Mucosa of descending colon (tissue), 3 donors: ENCODE results near the gene WIPF3. TPM values are rescaled to one million over a fixed set of nuclear protein-coding genes. Genes with fewer than 3 reads are reported as not detected.

Experiments used
- ATAC-seq: fragments of 200-7000 bp; cut with Tn5 transposase; one replicate; pipeline ENCODE4 v1.9.1; 2020; ENCODE audit warnings: mild to moderate bottlenecking, moderate library complexity
- DNase-seq, 3 donors: peaks; one replicate each; pipeline ENCODE4 v3.0.0-alpha.2; 2020
- H3K36me3 ChIP-seq: fragments of 200-600 bp; one replicate; pipeline ENCODE4 v1.8.0; 2021; ENCODE audit warnings: low read depth, mild to moderate bottlenecking
- H3K4me1 ChIP-seq: fragments of 200-600 bp; one replicate; pipeline ENCODE4 v1.8.0; 2021; ENCODE audit warnings: low read depth, mild to moderate bottlenecking
- H3K4me3 ChIP-seq: fragments of 200-600 bp; one replicate; pipeline ENCODE4 v1.8.0; 2021; ENCODE audit warnings: mild to moderate bottlenecking
- H3K9me3 ChIP-seq: fragments of 200-600 bp; one replicate; pipeline ENCODE4 v1.8.0; 2021; ENCODE audit warnings: mild to moderate bottlenecking
- intact Hi-C, 2 donors: fragments of 100-400 bp; cut with DNase I in 1 of 2; cut with micrococcal nuclease in 1 of 2; formaldehyde crosslinking; loops; one replicate each; pipeline versions ENCODE4 v1.11.0 to v1.11.1; 2022; cut with DNase I, micrococcal nuclease
- total RNA-seq, 3 donors: library from RNA; stranded (reverse); fragmentation: NEBNext Ultra II Directional in 2 of 3; extraction: Animal tissue kit (Norgen Biotek cat#: 25700) in 2 of 3; gene quantifications; one replicate each; pipeline versions ENCODE4 v1.2.1 to v1.2.4, GENCODE V29; 2021 to 2023
- TF ChIP-seq, protein P1 (sequence below): fragments of 200-600 bp; IDR thresholded peaks from one replicate; pipeline ENCODE4 v1.8.0; 2022; ENCODE audit warnings: antibody characterized with exemption, mild to moderate bottlenecking
- donor health status: DM: no; HTN: no; CAD: no; lungs with moderate emphysema.
- donor health status: DM: no; HTN: no; CAD: no.
- donor health status: DM: no; HTN: yes; CAD: no.

Gene WIPF3
- total RNA-seq, 3 donors from 2014 or later = 0.89 to 2.2 (median 1.2) TPM

DNA sequence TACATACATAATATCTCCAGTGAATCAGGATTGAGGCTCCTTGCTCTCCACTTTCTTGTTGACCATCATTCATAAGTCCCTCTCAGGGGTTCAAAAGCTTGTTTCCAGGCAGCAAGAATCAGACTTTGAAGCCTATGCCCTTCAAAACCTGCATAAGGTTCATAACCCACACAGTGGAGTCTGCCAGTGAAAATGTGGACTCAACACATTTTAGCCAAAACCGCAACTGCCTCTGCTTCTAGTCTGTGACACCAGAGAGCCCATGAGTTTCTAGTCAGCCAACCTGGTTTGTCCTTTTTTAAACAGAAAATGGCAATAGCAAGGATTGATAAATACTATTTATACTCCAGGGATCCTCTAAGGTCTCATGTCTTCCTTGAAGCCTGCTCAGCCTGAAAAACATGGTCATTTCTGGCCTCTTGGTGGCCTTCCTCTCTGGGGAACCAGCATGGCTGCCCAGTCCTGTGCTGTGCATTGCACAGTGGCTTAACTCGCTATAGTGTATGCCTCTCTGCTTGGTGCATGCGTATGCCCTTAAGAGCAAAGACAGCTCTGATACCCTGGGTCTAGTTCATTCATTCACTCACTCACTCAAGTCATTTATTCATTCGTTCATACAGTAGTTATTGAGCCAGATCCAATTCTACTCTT lies 67.5 kb downstream of the WIPF3 start:
- ATAC-seq = no peak
- intact Hi-C loops = no loop called here
- Histone ChIP-seq H3K4me1 (no peaks in the 10 kb centered on the region), H3K9me3 (no peaks in the 10 kb centered on the region), H3K36me3 (no peaks in the 10 kb centered on the region), H3K4me3 (no peak overlapping the region)
- no peak for DNase-seq
- TF ChIP-seq, protein P1, sequence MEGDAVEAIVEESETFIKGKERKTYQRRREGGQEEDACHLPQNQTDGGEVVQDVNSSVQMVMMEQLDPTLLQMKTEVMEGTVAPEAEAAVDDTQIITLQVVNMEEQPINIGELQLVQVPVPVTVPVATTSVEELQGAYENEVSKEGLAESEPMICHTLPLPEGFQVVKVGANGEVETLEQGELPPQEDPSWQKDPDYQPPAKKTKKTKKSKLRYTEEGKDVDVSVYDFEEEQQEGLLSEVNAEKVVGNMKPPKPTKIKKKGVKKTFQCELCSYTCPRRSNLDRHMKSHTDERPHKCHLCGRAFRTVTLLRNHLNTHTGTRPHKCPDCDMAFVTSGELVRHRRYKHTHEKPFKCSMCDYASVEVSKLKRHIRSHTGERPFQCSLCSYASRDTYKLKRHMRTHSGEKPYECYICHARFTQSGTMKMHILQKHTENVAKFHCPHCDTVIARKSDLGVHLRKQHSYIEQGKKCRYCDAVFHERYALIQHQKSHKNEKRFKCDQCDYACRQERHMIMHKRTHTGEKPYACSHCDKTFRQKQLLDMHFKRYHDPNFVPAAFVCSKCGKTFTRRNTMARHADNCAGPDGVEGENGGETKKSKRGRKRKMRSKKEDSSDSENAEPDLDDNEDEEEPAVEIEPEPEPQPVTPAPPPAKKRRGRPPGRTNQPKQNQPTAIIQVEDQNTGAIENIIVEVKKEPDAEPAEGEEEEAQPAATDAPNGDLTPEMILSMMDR = no peak

DNA sequence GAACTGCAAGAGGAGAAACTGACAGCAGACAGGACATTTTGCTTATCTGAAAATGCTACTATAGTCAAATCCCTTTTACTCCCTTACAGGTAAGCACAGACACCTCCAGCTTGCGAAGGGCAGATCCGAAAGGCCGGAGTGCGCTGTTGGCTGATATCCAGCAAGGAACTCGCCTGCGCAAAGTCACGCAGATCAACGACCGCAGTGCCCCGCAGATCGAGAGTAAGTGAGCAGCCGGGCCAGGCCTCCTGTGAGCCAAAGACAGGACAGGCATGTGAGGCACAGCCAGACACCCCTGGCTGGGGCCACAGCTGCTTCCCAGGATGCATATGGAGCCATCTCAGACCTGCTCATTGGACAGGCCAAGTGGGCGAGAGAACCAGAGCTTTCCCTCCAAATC lies 69.4 kb downstream of the WIPF3 start:
- Histone ChIP-seq H3K9me3 (no peaks in the 10 kb centered on the region), H3K4me1 (no peaks in the 10 kb centered on the region), H3K36me3 (no peaks in the 10 kb centered on the region), H3K4me3 (no peak overlapping the region)
- ATAC-seq (no peak), DNase-seq (no peak)
- intact Hi-C loops = no loop called here
- TF ChIP-seq, protein P1 = no peak

DNA sequence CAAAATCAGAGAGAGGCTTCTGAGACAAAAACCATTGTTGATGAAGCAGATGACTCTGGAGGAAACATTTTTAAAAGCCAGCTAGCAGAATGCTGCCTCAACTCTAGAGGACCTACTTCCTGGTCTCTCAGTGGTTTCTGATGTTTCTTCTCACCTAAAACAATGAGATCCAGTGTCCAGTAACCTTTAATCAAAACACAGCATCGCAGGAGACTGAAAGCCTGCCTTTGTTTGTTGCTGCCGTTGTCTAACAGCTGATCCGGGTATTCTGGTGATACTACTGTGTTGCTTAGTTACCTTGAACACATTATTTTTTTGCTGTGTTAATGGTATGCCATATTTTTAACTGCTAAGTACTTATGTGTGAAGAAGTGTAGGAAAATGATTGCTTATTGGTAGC lies 70.9 kb downstream of the WIPF3 start:
- DNase-seq (no peak), ATAC-seq (peak; percentile 32)
- TF ChIP-seq, protein P1 = no peak
- H3K4me1 ChIP-seq = no peaks in the 10 kb centered on the region
- intact Hi-C loops = no loop called here
- H3K4me3 ChIP-seq = no peak overlapping the region
- H3K36me3 ChIP-seq = no peaks in the 10 kb centered on the region
- H3K9me3 ChIP-seq = no peaks in the 10 kb centered on the region

DNA sequence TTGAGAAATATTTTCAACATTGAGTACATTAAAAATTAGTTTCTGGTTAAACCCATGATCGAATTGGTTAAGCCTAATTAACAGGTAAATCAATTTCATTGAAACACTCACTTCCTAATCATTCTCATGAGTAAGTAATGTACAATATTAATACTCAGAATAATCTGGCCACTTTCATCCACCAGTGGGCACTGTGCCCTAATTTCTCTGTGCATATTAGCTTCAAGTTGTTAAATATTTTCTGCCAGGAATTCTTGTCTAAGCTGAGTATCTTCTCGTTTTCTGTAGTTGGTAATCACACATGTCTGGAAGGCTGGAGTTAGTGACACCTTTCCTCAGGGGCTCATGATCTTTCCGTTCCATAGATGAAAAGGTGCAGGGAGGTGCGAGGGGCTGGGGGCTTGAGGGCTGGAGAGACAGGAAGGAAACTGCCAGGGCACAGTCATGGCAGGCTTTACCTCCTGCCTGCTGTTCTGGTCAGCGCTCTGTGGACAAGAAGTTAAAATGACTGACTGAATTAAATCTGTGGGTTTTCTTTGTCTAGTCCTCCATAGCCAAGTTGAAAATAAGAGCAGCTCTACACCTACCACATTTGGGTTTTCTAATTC lies 71.9 kb downstream of the WIPF3 start:
- H3K4me1 ChIP-seq = peaks cover under 1% of the 10 kb centered on the region

DNA sequence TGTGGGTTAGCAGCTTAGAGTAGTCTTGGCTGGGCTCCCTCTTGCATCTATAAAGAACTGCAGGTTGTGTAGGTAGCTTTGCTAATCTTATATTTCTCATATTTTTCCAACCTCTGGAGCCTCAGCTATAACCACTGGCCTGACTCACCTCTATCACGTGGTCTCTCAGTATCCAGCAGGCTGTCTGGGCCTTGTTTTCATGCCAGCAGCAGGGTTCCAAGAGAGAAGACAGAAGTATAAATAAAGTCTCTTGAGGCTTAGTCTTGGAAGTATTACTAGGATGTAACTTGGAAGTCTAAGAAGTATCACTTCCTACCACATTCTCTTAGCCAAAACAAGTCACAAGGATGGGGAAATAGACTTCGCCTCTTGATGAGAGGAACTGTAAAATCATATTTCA lies 73.3 kb downstream of the WIPF3 start:
- TF ChIP-seq, protein P1 = no peak
- H3K36me3 ChIP-seq = no peaks in the 10 kb centered on the region
- DNase-seq = no peak

More for the DNA sequence above, 71.9 kb downstream of the WIPF3 start:
- DNase-seq = peak in 1 of 3 donors; percentile 53
- Histone ChIP-seq H3K9me3 (no peaks in the 10 kb centered on the region), H3K36me3 (no peaks in the 10 kb centered on the region), H3K4me3 (no peak overlapping the region)
- intact Hi-C loops = no loop called here
- no peak for ATAC-seq
- TF ChIP-seq, protein P1 = no peak

More for the DNA sequence above, 73.3 kb downstream of the WIPF3 start:
- intact Hi-C loops = no loop called here
- ATAC-seq = no peak
- Histone ChIP-seq H3K9me3 (no peaks in the 10 kb centered on the region), H3K4me1 (peaks cover 6% of the 10 kb centered on the region), H3K4me3 (no peak overlapping the region)
